DND-41 (cell line): Measurements from ENCODE around the gene C6orf89.

Experiments
- ATAC-seq: fragments of 200-7000 bp; cut with Tn5 transposase; 3 replicates; pipeline ENCODE4 v1.9.1; 2021; ENCODE audit warnings: low read depth; ENCODE audit not compliant: insufficient read depth
- DNase-seq: peaks from one replicate; pipeline ENCODE4 v3.0.0-alpha.2; 2020
- H2AFZ ChIP-seq: 2 replicates; pipeline ENCODE4 v1.6.0; 2012; ENCODE audit warnings: low read depth, low read length
- H3K27ac ChIP-seq: 2 replicates; pipeline ENCODE4 v1.5.1; 2012; ENCODE audit warnings: low read length, inconsistent platforms
- H3K27me3 ChIP-seq: fragments of 200-600 bp; sonication (generic); 2 replicates; pipeline ENCODE4 v1.6.0; 2012; ENCODE audit warnings: low read length, mild to moderate bottlenecking, inconsistent platforms; ENCODE audit not compliant: insufficient read depth, poor library complexity
- H3K36me3 ChIP-seq: 2 replicates; pipeline ENCODE4 v1.5.1; 2012; ENCODE audit warnings: low read length, inconsistent platforms; ENCODE audit not compliant: insufficient read depth
- H3K4me1 ChIP-seq: 2 replicates; pipeline ENCODE4 v1.5.1; 2012; ENCODE audit warnings: mild to moderate bottlenecking, low read length; ENCODE audit not compliant: insufficient read depth
- H3K4me2 ChIP-seq: 2 replicates; pipeline ENCODE4 v1.6.0; 2012; ENCODE audit warnings: mild to moderate bottlenecking, moderate library complexity, low read length, inconsistent platforms; ENCODE audit not compliant: insufficient read depth
- H3K4me3 ChIP-seq, 2 experiments: fragments of 200-600 bp in 1 of 2; shearing (Covaris generic) in 1 of 2; 2 replicates each; pipeline ENCODE4 v1.5.1; 2012 to 2016; ENCODE audit warnings: inconsistent platforms in 2 of 2, low read length in 2 of 2, mild to moderate bottlenecking in 2 of 2, low read depth in 1 of 2, moderate library complexity in 1 of 2
- H3K79me2 ChIP-seq: 2 replicates; pipeline ENCODE4 v1.6.0; 2012; ENCODE audit warnings: low read length, inconsistent platforms; ENCODE audit not compliant: insufficient read depth
- H3K9ac ChIP-seq: 2 replicates; pipeline ENCODE4 v1.6.0; 2012; ENCODE audit warnings: low read depth, mild to moderate bottlenecking, inconsistent platforms, low read length, moderate library complexity
- H3K9me3 ChIP-seq: 2 replicates; pipeline ENCODE4 v1.5.1; 2012; ENCODE audit warnings: low read length, moderate library complexity, mild to moderate bottlenecking, inconsistent platforms; ENCODE audit not compliant: insufficient read depth, severe bottlenecking
- H4K20me1 ChIP-seq: 2 replicates; pipeline ENCODE4 v1.6.0; 2012; ENCODE audit warnings: low read length; ENCODE audit not compliant: insufficient read depth
- CTCF ChIP-seq: IDR thresholded peaks from 2 replicates; pipeline ENCODE4 v1.5.1; 2012; ENCODE audit warnings: borderline replicate concordance, low read length, moderate library complexity, mild to moderate bottlenecking; ENCODE audit not compliant: poor library complexity, severe bottlenecking; ENCODE audit errors: extremely low read depth
- EZH2 ChIP-seq: IDR thresholded peaks from 3 replicates; pipeline ENCODE4 v1.6.1; 2012; ENCODE audit warnings: borderline replicate concordance, low read depth, mild to moderate bottlenecking, moderate library complexity, low read length, inconsistent platforms; ENCODE audit not compliant: severe bottlenecking

The C6orf89 gene

DNA sequence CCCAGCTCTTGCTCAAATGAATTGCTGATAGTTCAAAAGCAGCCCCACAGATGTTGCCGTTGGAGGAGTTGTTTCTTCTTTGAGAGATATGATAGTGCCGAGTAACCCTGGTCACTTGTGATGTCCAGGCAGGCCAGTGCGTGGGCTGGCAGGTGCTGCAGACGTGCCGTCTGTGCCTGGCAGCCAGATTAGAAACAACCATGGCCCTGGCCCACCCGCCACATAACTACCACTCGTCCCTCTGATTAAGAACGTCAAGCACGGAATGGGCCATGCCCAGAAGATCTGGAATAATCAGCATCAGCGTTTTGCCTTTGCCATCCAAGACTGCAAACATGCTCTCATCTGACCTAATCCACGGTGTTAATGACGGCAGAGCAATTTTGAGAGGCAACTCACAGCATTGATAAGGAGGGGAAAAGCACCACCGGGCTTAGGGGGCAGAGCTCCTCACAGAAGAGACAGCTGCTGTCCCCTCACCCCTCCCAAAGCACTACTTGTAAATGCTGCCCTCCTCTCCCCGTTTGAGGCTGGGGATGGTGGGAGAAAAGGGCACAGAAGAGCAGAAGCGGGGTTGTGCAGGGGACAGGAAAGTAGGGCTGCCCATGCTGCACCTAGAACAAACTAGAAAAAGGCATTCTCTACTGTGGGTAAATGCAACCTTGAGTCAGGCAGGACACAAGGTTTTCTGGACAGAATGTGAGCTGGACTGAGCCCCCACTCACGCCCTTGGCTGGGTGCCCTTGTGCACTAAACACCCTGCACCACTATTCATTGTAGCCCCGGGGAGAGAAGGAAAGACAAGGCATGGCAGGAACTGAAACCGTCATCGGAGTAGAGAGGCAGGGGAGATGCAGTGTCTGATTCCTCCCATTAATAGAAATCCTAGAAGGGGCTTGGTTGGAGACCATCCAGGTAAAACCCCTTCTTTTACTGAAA, 41.3 kb upstream of the C6orf89 start:
- no peak overlapping the region for H3K4me3 ChIP-seq
- H3K4me1 ChIP-seq = peaks cover 8% of the 10 kb centered on the region
- no peaks in the 10 kb centered on the region for H3K36me3 ChIP-seq
- no peaks in the 10 kb centered on the region for H3K79me2 ChIP-seq
- no peak overlapping the region for H3K9ac ChIP-seq
- H4K20me1 ChIP-seq = peaks cover 4% of the 10 kb centered on the region; the same call in 1 of the 2 replicates
- H3K4me2 ChIP-seq = no peak overlapping the region
- DNase-seq = no peak
- H2AFZ ChIP-seq = no peak overlapping the region
- no peaks in the 10 kb centered on the region for H3K9me3 ChIP-seq
- peaks cover under 1% of the 10 kb centered on the region for H3K27me3 ChIP-seq
- no peak for TF ChIP-seq CTCF
- TF ChIP-seq EZH2 = no peak
- no peak overlapping the region for H3K27ac ChIP-seq
- no peak for ATAC-seq

DNA sequence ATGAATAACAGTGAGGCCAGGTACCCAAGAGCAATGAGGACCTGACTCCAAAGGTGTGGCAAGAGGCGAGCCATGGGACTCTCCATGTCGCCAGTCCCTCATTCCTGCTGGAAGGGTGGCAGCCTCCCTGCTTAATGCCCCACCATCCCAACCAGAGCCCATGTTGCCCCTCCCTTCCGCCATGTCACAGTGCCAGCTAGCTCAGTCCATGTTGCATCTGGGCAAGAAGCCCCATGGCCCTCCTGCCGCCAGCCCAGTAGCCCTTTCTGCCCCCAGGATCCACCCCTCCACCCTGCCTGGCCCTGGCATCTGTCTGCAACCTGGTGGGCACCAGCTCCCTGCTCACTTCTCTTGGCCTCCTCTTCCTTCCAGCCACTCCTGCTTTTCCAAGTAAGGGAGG, 40.5 kb upstream of the C6orf89 start:
- Histone ChIP-seq H3K79me2 (no peaks in the 10 kb centered on the region), H3K27me3 (no peaks in the 10 kb centered on the region), H2AFZ (no peak overlapping the region), H3K9me3 (no peaks in the 10 kb centered on the region), H3K4me2 (no peak overlapping the region), H3K4me3 (no peak overlapping the region), H4K20me1 (peaks cover 3% of the 10 kb centered on the region; the same call in 1 of the 2 replicates), H3K9ac (no peak overlapping the region), H3K4me1 (peaks cover 1% of the 10 kb centered on the region), H3K36me3 (peaks cover 1% of the 10 kb centered on the region; the same call in 1 of the 2 replicates), H3K27ac (no peak overlapping the region)
- DNase-seq (no peak), ATAC-seq (no peak)
- TF ChIP-seq EZH2 (no peak), CTCF (no peak)

DNA sequence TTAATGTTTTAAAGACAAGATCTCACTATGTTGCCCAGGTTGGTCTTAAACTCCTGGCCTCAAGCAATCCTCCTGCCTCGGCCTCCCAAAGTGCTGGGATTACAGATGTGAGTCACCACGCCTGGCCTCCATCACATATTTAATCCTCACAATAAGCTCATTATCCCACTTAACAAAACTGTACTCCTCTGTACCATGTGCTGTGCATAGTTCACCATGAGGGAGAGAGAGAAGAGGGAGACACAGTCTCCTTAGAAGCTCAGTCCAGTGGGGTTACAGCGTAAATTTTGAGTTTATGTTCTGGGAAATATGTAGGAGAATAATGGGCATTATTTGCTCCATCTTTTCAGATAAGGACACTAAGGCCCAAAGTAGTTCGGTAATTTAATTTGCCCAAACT, 38.6 kb upstream of the C6orf89 start:
- TF ChIP-seq CTCF (no peak), EZH2 (no peak)
- Histone ChIP-seq H3K9me3 (no peaks in the 10 kb centered on the region), H3K9ac (no peak overlapping the region), H3K27ac (no peak overlapping the region), H3K4me2 (no peak overlapping the region), H3K4me3 (no peak overlapping the region), H3K4me1 (no peaks in the 10 kb centered on the region), H4K20me1 (no peaks in the 10 kb centered on the region), H3K36me3 (peaks cover 10% of the 10 kb centered on the region; the same call in 1 of the 2 replicates), H3K27me3 (no peaks in the 10 kb centered on the region), H3K79me2 (no peaks in the 10 kb centered on the region), H2AFZ (no peak overlapping the region)
- ATAC-seq (no peak), DNase-seq (no peak)
